ENCODE results near the gene ZNF688.

- TF ChIP-seq CTCF (IDR thresholded peaks at IDR 0.05; ENCODE audit: low read depth, low read length, missing input control) = no peak
- TF ChIP-seq TAF1 (conservative IDR thresholded peaks at IDR 0.05) = no peak
- no peak for TF ChIP-seq RAD21 (IDR thresholded peaks at IDR 0.05)
- no peak for TF ChIP-seq NR2F2 (IDR thresholded peaks at IDR 0.05)
- TF ChIP-seq MAX (IDR thresholded peaks at IDR 0.05) = no peak
- no peak for TF ChIP-seq ATF3 (IDR thresholded peaks at IDR 0.05)
- TF ChIP-seq FOXA1 (IDR thresholded peaks at IDR 0.05) = no peak
Observed at GRCh38 chr16:30557707-30557956, 13.9 kb downstream of the ZNF688 start.

All from liver (tissue), 3 donors.